ENCODE measurements around the gene NT5C.
"Not testable (repeated sequence)": the region's sequence is repeated elsewhere in the genome, so short reads cannot be mapped to it uniquely, and the experiment has no call there.

NT5C gene

GRCh38 chr17:75131278-75132017 is at the start of gene NT5C:
Gene NT5C, minus strand, starts transcription at chr17:75131742. Its CDS starts 35 bp downstream, at chr17:75131707.
- no peak for DNase-seq (ENCODE audit: low read depth)

- DNase-seq (ENCODE audit: low read depth) = no peak
Observed at GRCh38 chr17:75181110-75181509, 49.6 kb upstream of the NT5C start.

GRCh38 chr17:75178453-75178852 is 46.9 kb upstream of the NT5C start:
- no peak for DNase-seq (ENCODE audit: low read depth)

- DNase-seq (ENCODE audit: low read depth) = no peak
Observed at GRCh38 chr17:75176625-75177024, 45.1 kb upstream of the NT5C start.

GRCh38 chr17:75174996-75175395 is 43.5 kb upstream of the NT5C start:
- no peak for DNase-seq (ENCODE audit: low read depth)

GRCh38 chr17:75173526-75173925 is 42.0 kb upstream of the NT5C start:
- no peak for DNase-seq (ENCODE audit: low read depth)

- no peak for DNase-seq (ENCODE audit: low read depth)
Observed at GRCh38 chr17:75168998-75169397, 37.5 kb upstream of the NT5C start.

- DNase-seq (ENCODE audit: low read depth) = not testable (repeated sequence)
Observed at GRCh38 chr17:75164606-75165005, 33.1 kb upstream of the NT5C start.

- DNase-seq (ENCODE audit: low read depth) = no peak
Observed at GRCh38 chr17:75163074-75163473, 31.5 kb upstream of the NT5C start.

- no peak for DNase-seq (ENCODE audit: low read depth)
Observed at GRCh38 chr17:75160211-75160610, 28.7 kb upstream of the NT5C start.

GRCh38 chr17:75159196-75160031 is 27.9 kb upstream of the NT5C start:
- DNase-seq (ENCODE audit: low read depth) = no peak

- DNase-seq (ENCODE audit: low read depth) = not testable (repeated sequence)
Observed at GRCh38 chr17:75158480-75158879, 26.9 kb upstream of the NT5C start.

GRCh38 chr17:75155191-75155601 is 23.7 kb upstream of the NT5C start:
- DNase-seq (ENCODE audit: low read depth) = no peak

- DNase-seq (ENCODE audit: low read depth) = peak; percentile 87
Observed at GRCh38 chr17:75154195-75155106, 22.9 kb upstream of the NT5C start, which contains the start of gene JPT1. Gene JPT1, minus strand, starts transcription at chr17:75154512. Its CDS starts 115 bp downstream, at chr17:75154397.

GRCh38 chr17:75153780-75154194 is 22.2 kb upstream of the NT5C start:
- DNase-seq (ENCODE audit: low read depth) = no peak

- DNase-seq (ENCODE audit: low read depth) = no peak
Observed at GRCh38 chr17:75152922-75153779, 21.6 kb upstream of the NT5C start.

GRCh38 chr17:75152523-75152921 is 21.0 kb upstream of the NT5C start:
- no peak for DNase-seq (ENCODE audit: low read depth)

GRCh38 chr17:75151930-75152329 is 20.4 kb upstream of the NT5C start:
- DNase-seq (ENCODE audit: low read depth) = no peak

GRCh38 chr17:75147878-75148546 is 16.5 kb upstream of the NT5C start:
- DNase-seq (ENCODE audit: low read depth) = no peak

- no peak for DNase-seq (ENCODE audit: low read depth)
Observed at GRCh38 chr17:75146592-75146991, 15.1 kb upstream of the NT5C start.

Data from GM04503 (cell line).